Measurements from ENCODE around the gene MIB2.
"Not testable (repeated sequence)": the region's sequence is repeated elsewhere in the genome, so short reads cannot be mapped to it uniquely, and the experiment has no call there.

Gene MIB2

DNA sequence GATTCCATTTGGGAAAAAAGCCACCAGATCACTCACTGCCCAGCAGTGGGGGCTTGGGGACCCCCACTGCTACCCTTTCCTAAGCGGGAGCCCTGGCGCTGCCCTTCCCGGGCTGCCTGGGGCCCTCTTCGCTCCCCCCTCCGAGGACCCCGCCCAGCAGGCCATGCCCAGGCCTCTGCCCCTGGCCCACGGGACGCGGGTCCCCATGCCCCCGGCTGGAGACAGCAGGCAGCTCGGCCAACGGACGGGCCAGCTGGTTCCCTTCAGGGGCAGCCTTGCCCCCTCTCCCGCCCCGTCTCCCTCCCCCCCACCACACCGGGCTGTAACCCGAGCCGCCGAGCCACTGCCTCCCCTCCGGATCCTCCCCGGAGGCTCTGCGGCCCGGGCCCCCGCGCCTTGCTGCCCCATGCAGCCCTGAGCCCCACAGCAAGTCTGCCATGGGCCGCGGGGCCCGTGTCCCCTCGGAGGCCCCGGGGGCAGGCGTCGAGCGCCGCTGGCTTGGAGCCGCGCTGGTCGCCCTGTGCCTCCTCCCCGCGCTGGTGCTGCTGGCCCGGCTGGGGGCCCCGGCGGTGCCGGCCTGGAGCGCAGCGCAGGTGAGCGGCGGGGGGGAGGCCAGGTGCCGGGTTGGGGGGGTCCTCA lies 16.6 kb downstream of the MIB2 start, which contains the start of gene MMP23B:
TSS of gene MMP23B (plus strand) at position 392 of the 639 bp plus-strand sequence. CDS start at position 438, 46 bp downstream.
- TF ChIP-seq POLR2A (IDR thresholded peaks at IDR 0.05; ENCODE audit: low read depth, low read length) (no peak), POU2F2 (IDR thresholded peaks at IDR 0.05; ENCODE audit: low read depth, low read length) (no peak), POLR2AphosphoS5 (IDR thresholded peaks at IDR 0.05; ENCODE audit: low read depth, low read length) (no peak), PAX5 (IDR thresholded peaks at IDR 0.05; ENCODE audit: insufficient read depth, low read length, severe bottlenecking) (no peak), TAF1 (IDR thresholded peaks at IDR 0.05; ENCODE audit: low read depth, low read length) (no peak), SPI1 (IDR thresholded peaks at IDR 0.05; ENCODE audit: low read depth, low read length) (no peak)
- no peak for FAIRE-seq
- peak; percentile 30 for DNase-seq (ENCODE audit: insufficient read length, low spot score)

DNA sequence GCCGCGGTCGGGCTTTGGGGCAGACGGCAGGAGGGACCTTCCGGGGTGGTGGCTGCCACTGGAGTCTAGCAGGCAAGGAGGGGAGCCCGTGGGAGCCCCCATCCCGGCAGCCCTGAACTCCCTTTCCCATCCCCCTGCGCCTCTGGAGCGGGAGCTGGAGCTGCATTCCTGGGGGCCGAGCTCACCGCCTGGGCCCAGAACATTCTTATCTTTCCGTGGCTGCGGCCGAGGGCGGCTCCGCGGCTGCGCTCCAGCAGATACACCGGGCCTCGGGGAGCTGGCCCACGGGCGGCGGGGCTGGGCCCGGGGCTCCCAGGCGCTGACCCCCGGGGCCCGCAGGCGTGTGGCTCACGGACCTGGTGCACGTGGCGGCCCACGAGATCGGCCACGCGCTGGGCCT lies 18.1 kb downstream of the MIB2 start:
- peak; percentile 55 for FAIRE-seq
- DNase-seq (ENCODE audit: insufficient read length, low spot score), result not testable (repeated sequence)

DNA sequence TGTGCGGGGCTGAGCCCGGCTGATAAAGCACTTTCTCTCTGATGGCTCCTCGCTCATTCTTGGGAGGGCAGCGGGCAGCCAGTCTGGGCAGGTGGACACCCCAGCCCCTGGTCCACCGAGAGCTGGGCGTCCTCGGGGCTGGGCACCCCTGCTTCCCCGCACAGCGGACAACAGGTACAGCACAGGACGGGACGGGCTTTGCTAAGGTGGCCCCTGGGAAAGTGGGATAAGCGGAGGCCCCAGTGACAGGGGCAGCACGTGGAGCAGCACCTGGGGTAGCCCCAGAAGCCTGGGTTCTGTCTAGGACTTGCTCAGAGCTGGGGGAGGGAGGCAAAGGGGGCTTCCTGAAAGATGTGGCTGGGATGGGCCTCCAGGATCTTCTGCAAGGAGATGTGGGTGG lies 19.3 kb downstream of the MIB2 start:
- not testable (repeated sequence) for FAIRE-seq; DNase-seq (ENCODE audit: insufficient read length, low spot score)

DNA sequence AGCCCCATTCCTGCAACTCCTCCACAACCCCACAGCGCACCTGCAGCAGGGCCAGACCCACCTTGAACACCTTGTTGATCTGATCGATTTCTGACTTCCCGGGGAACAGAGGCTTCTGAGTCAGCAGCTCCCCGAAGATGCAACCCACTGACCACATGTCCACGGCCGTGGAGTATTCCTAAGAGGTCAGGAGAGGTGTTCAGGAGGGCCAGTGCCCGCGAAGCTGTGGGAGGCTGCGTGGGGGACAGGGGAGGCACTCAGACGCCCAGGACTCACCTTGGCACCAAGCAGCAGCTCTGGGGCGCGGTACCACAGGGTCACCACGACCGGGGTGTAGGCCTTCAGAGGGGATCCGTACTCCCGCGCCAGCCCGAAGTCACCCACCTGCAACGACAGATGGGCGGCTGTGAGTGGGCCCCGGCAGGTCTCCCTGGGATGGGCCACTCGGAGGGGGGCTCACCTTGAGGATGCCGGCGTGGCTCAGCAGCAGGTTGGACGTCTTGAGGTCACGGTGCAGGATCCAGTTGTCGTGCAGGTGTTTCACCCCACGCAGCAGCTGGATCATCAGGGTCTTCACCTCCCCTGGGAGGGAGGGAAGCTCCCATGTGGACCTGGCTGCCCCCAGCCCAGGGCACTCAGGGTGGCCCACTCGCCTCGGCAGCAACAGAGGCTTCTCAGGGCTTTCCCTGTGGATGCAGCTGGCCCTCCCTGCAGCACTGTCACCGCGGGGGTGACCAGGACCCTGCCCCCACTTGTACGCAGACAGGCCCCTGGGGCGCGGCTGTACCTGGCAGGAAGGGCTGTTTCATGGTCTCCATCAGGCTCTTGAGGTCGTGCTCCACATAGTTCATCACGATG lies 21.6 kb downstream of the MIB2 start:
- not testable (repeated sequence) for DNase-seq (ENCODE audit: insufficient read length, low spot score); FAIRE-seq

DNA sequence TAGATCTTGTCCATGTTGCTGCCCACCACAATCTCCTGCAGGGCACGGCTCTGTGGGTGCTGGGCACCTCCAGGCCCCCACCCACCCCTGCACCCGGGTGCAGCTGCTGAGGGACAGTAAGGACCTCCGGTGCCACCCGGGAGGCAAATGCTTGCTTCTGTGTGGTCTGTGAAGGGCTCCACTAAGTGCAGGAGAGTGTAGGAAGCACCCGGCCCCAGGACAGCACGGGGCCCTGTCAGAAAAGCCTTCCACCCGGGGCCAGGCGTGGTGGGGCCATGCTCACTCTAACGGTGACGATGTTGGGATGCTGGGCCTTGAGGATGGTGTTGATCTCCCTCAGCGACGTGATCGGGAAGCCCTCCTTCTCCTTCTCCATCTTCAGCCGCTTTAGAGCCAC lies 22.2 kb downstream of the MIB2 start:
- DNase-seq (ENCODE audit: insufficient read length, low spot score); FAIRE-seq: not testable (repeated sequence)

DNA sequence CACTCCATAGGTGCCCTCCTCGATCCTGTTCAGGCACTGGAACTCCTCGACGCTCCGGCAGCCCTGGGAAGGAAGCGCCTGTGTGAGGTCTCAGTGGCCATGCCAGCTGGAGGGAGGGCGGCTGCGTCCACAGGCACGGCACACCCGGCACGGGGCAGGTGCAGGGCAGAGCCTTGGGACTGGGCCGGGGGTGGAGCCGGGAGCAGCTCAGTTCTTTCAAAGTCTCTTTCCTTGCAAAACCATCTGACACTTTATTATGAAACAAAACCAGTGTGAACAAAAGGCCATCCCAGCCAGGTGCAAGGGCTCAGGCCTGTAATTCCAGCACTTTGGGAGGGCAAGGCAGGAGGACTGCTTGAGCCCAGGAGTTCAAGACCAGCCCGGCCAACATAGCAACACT lies 23.2 kb downstream of the MIB2 start:
- not testable (repeated sequence) for FAIRE-seq; DNase-seq (ENCODE audit: insufficient read length, low spot score)

DNA sequence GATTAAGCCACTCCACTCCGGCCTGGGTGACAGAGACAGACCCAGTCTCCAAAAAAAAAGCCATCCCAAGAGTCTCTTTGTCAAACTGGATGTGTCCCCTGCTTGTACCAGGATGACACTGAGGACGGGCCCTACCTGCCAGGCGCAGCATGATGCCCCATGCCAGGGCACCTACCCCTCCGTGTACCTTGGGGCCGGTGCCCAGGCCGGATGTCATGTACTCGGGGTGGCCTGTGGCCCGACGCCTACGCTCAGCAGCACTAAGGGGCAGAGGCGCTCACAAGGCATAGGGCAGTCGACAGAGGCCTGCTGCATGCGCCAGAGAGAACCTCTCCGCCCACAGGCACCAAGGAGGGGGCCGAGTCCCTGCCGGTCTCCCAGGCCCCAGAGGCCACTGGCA lies 24.1 kb downstream of the MIB2 start:
- not testable (repeated sequence) for DNase-seq (ENCODE audit: insufficient read length, low spot score); FAIRE-seq

DNA sequence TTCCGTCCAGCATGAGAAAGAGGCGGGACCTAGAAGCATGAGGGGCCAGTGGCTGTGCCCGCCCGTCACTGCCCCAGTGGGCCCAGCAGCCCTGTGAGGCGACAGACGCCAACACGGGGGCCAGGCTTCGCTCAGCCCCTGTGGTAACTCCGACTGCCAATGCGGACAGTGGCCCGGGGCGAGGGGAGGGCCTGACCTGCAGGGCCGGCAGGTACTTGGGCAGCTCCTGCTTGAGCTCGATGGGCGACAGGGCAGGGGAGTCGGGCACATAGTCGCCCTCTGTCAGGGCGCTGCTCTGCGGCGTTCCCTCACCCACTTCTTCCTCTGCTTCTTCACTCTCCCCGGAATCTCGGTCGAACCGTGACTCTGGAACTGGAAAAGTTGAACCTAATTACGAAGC lies 24.8 kb downstream of the MIB2 start:
- FAIRE-seq; DNase-seq (ENCODE audit: insufficient read length, low spot score): not testable (repeated sequence)

DNA sequence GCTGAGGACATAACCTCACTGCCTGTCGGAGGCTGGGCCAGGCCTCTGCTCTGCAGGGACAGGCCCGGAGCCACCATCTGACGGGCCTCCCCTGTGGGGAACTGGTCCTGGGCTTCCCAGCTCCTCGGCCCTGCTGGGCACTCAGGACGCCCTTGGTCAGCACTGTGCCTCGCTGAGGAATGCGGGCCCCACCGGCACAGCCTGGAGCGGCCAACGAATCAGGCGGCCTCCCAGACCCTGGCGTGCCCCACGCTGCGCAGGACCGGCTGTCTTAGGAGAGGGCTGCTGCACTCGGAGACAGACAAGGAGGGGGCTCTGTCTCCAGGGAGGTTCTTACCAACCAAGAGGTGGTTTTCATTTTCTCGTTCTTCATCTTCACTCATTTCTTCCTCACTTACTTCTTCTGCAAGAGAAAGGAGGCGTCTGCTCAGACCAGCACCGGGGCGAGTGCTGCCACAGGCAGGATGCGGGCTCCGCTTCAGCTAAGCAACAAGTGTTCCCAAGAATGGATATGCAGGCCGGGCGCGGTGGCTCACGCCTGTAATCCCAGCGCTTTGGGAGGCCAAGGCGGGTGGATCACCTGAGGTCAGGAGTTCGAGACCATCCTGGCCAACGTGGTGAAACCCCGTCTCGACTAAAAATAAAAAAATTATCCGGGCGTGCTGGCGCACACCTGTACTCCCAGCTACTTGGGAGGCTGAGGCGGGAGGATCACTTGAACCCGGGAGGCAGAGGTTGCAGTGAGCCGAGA lies 25.6 kb downstream of the MIB2 start:
- not testable (repeated sequence) for DNase-seq (ENCODE audit: insufficient read length, low spot score); FAIRE-seq

DNA sequence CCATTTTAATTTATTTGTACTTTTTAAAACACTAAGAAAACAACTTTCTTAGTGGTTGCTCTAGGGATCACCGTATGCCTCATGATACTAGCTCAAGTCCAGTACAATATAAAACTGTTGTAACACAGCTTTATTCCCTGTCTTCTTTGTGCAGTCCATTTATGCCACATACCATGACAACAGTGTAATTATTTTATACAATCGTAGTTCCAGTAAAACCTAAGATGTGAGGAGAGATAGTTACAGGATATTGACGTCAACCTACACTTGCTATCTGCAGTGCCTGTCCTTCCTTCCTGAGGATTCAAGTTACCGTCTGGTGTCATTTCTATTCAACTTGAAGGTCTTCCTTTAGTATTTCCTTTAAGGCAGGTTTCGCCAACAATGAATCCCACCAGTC lies 31.0 kb downstream of the MIB2 start:
- peak; percentile 81 for FAIRE-seq
- not testable (repeated sequence) for DNase-seq (ENCODE audit: insufficient read length, low spot score)

DNA sequence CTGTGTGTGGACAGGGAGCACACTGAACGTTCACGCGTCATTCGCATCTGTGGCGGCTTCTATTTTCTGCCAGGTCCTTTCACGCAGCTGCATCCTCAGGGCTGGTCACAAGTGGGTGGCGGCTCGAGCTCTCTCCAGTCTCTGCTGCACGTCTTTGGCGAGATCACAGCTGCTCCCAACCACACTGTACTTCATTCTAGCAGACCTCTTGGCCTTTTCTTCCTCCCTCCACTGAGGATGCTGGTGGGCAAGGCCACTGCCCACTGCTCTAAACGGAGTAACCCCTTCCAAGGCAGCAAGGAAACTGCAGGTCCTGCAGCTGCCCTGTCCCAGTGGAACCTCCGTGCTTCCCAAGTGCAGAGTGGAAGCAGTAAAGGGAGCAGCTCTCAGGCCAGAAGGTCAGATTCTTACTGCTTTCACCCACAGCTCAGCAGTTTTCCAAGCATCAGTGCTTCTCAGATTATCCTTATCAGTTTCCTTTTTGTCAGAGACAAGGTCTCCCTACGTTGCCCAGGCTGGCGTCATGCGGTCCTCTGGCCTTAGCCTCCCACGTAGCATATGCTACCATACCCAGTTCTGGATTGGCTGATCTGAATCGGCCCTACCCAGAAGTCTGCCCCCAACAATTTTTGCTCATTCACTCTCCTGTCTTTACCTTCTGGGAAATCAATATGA lies 32.4 kb downstream of the MIB2 start:
- not testable (repeated sequence) for DNase-seq (ENCODE audit: insufficient read length, low spot score); FAIRE-seq

DNA sequence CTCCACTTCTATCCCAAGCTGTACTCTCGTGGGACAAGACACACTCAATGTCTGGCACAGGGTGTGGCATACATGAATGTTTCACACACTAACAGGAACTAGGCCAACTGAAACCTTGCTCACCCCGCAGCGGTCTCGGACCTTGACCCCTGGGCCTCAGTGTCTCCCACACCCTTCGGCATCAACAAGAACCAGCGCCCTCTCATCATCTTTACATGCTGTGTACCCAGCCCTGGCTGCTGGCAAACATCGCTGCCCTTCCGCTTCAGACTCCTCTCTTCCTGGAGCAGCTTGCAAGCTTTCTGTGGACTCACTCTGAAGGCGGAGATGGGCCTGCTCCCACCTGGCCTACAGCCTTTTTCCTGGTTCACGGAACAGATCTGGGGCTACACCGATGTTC lies 33.0 kb downstream of the MIB2 start:
- FAIRE-seq; DNase-seq (ENCODE audit: insufficient read length, low spot score): not testable (repeated sequence)

All from GM12891 (cell line).